GM19324 (cell line): ENCODE results near the gene CLTRN.
"Not testable (repeated sequence)": the region's sequence is repeated elsewhere in the genome, so short reads cannot be mapped to it uniquely, and the experiment has no call there.

ENCODE experiments used
- ATAC-seq: cut with Tn5 transposase; IDR thresholded peaks from one replicate; pipeline ENCODE4 v1.9.1; 2021; ENCODE audit warnings: mild to moderate bottlenecking, moderate library complexity; ENCODE audit not compliant: unreplicated experiment, low FRiP score

CLTRN gene

DNA sequence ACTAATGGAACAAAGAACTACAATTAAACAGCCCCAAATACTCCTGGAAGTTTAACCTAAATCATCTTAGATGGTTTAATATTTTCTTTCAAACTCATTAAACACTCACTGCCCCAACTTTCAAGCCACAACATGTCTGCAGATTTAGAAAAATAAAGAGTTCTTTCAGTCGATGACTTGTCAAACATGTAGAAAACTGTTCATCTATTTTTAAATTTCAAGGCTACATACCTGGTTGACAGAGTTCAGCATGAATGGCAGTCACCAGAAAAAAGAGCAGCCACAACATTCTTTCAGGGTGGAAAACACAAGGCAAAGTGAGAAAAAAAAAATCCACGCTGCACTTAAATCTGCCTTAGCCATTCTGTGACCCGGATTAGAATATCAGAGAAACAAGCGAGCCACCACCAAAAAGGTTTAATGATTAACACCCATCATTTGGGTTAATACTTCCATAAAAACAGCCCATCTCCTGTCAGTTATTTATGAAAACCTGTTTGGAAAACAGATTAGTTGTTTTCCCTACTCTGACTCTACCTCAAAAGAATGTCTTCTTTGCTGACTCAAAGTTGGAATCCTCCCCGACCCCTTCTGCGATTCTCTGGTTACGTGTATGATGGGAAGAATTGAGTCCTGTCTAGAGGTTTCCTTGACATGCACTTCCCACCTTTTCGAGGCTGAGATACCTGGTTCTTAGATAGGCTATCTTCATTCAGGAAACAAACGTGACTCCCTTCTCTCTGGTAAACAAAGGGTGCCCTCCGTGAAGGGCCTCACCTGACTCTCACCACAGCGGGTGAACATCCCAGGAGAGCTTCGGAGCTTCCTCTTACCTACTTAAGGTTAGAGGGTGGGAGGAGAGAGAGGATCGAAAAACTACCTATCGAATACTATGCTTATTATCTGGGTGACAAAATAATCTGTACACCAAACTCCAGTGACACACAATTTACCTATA lies at the start of gene CLTRN:
CLTRN (minus strand) TSS at position 319 of the 958 bp plus-strand sequence; CDS start at position 289, 30 bp downstream.
- no peak for ATAC-seq

- not testable (repeated sequence) for ATAC-seq
Measured at GRCh38 chrX:15704273-15704672, 39.7 kb upstream of the CLTRN start.

DNA sequence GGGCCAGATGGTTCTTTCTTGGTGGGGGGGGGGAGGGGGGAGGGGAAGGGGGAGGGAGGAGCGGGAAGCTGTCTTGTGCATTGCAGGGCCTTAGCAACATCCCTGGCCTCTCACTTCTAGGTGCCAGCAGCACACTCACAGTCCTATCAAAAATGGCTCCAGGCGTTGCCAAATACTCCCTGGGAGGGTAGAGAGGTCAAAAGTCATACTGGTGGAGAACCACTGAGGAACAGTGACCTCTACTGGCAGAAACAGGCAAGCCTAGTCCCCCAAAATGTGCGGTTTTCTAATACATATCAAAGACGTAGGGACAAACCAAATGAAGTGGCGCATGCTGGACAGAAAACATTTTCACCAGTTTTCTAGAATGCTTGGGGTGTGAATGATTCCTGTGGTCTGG lies 39.2 kb upstream of the CLTRN start:
- ATAC-seq: not testable (repeated sequence)

DNA sequence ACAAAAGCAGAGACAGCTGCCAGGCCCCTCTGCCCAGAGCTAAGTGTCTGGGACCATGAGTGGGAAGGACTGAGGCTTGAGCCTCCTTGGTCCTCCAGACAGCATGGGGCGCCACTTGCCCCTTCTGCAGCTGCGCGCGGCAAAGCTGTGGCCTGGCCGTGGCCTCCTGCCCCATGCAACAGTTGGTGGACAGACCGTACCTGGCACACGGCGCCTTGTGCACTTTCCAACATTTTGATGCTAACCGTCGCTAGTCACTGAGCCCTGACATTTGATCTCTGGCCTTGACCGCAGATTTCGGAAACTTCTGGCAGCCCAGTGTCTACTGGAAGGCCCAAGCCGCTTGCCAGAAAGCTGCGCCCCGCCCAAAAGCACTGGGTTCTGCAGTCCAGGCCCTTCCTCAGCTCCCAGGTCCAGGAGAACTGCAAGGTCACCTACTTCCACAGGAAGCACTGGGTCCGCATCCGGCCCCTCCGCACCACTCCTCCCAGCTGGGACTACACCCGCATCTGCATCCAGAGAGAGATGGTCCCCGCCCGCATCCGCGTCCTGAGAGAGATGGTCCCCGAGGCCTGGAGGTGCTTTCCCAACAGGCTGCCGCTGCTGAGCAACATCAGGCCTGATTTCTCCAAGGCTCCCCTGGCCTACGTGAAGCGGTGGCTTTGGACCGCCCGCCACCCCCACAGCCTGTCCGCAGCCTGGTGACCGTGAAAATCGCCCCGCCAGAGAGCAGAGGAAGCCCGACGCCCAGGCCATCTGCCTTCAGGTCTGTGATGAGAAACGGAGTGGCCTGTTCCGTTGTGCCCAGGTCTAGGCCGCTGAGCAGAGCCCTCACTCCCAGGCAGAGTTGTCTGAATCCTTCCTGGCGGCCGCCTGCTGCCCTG lies 38.1 kb upstream of the CLTRN start:
- no peak for ATAC-seq

DNA sequence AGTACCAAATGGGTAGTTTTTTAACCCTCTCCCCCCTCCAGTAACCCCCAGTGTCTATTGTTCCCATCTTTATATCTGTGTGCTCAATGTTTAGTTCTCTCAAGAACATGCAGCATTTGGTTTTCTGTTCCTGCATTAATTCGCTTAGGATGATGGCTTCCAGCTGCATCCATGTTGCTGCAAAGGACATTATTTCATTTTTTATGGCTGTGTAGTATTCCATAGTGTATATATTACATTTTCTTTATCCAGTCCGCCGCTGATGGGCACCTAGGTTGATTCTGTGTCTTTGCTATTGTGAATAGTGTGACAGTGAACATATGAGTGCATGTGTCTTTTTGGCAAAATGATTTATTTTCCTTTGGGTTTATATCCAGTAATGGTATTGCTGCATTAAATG lies 31.9 kb upstream of the CLTRN start:
- ATAC-seq: no peak

- ATAC-seq: no peak
Measured at GRCh38 chrX:15694941-15695451, 30.4 kb upstream of the CLTRN start.

DNA sequence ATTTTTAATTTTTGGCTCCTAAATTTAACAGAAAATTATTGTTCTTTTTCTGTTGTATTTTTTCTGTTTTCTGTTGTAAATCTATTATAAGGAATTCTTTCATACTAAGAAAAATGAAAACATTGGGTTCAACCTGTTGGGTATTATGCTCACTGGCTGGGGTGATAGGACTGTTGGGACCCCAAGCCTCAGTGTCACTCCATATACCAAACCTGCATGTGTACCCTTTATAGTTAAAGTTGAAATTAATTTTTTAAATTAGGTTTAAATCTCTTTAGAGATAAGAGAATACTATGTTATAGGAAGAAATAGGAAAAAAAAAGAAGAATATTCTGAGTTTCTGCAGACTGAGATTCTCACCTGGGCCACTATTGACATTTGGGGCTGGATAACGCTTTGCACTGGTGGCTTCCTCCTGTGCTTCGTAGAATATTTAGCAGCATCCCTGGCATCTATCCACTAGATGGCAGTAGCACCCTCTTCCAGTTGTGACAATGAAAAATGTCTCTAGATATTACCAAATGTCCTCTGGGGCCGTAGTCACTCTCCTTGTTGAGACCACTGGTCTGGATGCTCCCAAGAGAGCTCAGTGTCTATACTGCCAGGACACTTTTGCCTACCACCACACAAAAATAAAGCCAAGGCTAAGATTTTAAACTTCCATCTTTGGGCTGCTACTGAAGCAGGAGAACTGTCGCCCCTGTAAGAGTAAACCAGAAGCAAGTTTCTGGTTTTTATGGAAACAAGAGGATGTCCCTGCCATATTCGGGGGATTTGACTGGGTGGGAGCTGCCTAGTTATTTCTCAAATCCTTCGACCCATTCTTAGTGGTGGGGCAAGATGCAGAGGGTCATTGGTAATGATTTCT lies 22.4 kb upstream of the CLTRN start:
- peak; percentile 64 for ATAC-seq

DNA sequence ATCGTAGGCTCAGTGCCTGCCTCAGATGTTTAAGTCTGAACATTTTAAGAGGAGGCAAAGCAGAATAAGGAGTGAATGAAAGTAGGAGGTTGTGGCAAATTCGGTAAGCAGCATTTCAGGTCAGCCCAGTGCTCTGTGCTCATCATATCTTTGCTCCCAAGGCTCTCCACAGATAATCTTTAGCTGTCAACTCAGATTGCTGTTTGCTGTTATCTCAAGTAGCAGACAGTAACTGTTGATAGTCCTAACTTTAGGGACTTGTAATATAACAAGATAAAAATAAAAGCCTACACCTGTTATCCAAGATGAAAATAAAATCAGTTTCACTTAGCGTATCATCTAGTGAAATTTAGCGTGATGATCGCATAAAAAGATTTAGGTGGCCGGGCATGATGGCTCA lies 18.6 kb upstream of the CLTRN start:
- ATAC-seq: no peak

- no peak for ATAC-seq
Measured at GRCh38 chrX:15681433-15681832, 16.8 kb upstream of the CLTRN start.

GRCh38 chrX:15680401-15680800 lies 15.8 kb upstream of the CLTRN start:
- no peak for ATAC-seq

GRCh38 chrX:15679246-15679645 lies 14.6 kb upstream of the CLTRN start:
- ATAC-seq: no peak

- ATAC-seq: no peak
Measured at GRCh38 chrX:15678339-15678738, 13.7 kb upstream of the CLTRN start.

GRCh38 chrX:15676886-15677285 lies 12.3 kb upstream of the CLTRN start:
- ATAC-seq: no peak

DNA sequence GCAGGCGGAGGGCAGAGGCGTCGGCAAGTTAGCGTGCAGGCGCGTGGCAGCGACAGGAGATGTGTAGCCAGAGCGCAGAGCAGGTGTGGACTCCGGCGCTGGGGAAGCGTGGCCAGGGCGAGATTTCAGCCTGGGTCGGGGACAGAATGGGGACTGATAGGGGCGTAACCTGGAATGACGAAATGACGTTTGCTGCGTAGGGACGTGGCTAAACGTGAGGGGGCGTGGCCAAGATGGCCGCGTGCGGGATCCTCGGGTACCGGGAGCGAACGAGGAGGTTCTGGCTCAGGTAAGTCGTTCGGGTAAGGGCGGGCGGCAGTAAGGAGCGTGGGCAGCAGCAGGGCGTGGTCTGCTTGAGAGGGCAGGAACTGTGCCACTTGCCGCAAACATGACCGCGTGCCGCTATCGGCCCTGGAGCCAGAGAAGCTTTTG lies 10.9 kb upstream of the CLTRN start:
- peak; percentile 76 for ATAC-seq

- ATAC-seq: peak; percentile 88
Measured at GRCh38 chrX:15674841-15675489, 10.4 kb upstream of the CLTRN start.

DNA sequence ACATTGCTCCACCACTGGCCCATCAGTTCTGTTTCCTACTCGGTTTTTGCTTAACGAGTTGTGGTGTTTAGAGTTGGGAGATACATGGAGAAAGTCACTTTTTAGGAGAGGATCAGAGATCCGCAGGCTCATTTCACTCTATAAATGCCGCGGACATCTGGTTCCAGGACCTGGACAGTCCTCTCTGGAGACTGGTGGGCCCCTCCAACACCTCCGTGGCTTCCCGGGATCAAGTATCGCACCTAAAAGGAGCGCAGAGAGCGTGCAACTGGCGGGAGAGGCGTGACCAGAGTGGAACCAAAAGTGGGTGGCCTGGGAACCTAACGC lies 9.9 kb upstream of the CLTRN start:
- ATAC-seq: no peak

DNA sequence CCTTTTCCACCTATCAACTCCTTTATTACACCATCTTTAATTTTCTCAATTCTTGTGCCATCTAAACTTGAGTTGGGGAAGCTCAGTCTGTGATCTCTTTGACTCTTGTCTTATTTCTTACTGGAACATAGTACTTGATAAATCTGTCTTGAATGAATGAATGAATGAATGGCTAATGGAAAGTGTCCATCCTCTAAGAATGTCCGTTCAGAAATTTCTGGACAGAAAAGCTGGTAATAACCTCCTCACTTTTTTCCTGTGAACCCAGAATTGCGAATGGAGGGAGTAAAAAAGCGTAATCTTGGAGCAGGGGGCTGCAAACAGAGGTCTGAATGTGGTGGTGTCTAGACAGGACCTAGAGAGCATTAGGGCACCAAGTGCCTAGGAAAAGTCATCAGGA lies 9.4 kb upstream of the CLTRN start:
- no peak for ATAC-seq

GRCh38 chrX:15672881-15673280 lies 8.3 kb upstream of the CLTRN start:
- ATAC-seq: no peak

GRCh38 chrX:15663439-15663838 lies 1.2 kb downstream of the CLTRN start:
- ATAC-seq: no peak

- not testable (repeated sequence) for ATAC-seq
Measured at GRCh38 chrX:15654804-15655203, 9.8 kb downstream of the CLTRN start.
